HepG2 (cell line): ENCODE measurements around the gene TWNK.

Source experiments
- MEIS2 ChIP-seq: sonication (generic); formaldehyde crosslinking; IDR thresholded peaks from 2 replicates; pipeline ENCODE4 v1.9.0; 2021; ENCODE audit warnings: mild to moderate bottlenecking, missing genetic modification reagents
- REPIN1 ChIP-seq: sonication (generic); formaldehyde crosslinking; IDR thresholded peaks from 2 replicates; pipeline ENCODE4 v1.8.0; 2022; ENCODE audit warnings: missing genetic modification reagents, low read depth, mild to moderate bottlenecking, borderline replicate concordance
- TF ChIP-seq, protein P1 (sequence below), 2 experiments: sonication (generic) in 1 of 2; formaldehyde crosslinking in 1 of 2; IDR thresholded peaks; 2 replicates each; pipeline versions ENCODE4 v1.5.1 to v1.6.1; 2011 to 2020; ENCODE audit warnings: borderline replicate concordance in 1 of 2, low read depth in 1 of 2, low read length in 1 of 2, mild to moderate bottlenecking in 1 of 2, missing genetic modification reagents in 1 of 2, moderate library complexity in 1 of 2

DNA sequence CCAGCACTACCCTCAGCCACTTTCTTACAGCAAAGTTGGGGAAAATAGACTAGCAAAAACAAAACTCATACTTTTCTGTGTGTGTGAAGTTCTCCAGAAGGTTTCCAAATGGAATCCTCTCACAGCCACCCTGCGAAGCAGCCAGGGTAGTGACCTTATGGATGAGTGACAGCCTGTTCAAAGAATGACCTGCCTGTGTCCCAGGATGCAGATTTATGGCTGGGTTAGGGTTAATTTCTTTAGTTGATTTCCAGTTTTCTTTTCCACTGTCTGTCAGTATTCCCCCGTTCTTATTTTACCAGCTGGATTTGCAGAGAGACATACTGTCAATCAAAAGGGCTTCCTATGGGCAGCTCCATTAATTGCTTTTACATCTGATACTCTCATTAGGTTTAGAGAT lies 20.5 kb upstream of the TWNK start:
- TF ChIP-seq REPIN1 (CRISPR knock-in tag) (no peak), MEIS2 (no peak)
- TF ChIP-seq, protein P1, sequence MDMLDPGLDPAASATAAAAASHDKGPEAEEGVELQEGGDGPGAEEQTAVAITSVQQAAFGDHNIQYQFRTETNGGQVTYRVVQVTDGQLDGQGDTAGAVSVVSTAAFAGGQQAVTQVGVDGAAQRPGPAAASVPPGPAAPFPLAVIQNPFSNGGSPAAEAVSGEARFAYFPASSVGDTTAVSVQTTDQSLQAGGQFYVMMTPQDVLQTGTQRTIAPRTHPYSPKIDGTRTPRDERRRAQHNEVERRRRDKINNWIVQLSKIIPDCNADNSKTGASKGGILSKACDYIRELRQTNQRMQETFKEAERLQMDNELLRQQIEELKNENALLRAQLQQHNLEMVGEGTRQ (IDR thresholded peaks at IDR 0.05; ENCODE audit: low read depth, low read length): no peak
- TF ChIP-seq, protein P1 (CRISPR knock-in tag; IDR thresholded peaks at IDR 0.05; ENCODE audit: borderline replicate concordance): no peak
